ENCODE measurements around the gene SLC25A34.

GRCh38 chr1:15718199-15718601 lies 17.9 kb upstream of the SLC25A34 start:
- TF ChIP-seq POLR2A (IDR thresholded peaks at IDR 0.05): no peak
- no peak for TF ChIP-seq CTCF (IDR thresholded peaks at IDR 0.05)
